ENCODE results near the gene ROR2. TPM values are rescaled to one million over a fixed set of nuclear protein-coding genes. Genes with fewer than 3 reads are reported as not detected.

The ROR2 gene
- total RNA-seq, 2 experiments from 2014 or later, result not detected

- H3K36me3 Mint-ChIP-seq (ENCODE audit: low read depth), result no peaks in the 10 kb centered on the region
- CTCF ChIA-PET, result no interaction called here
- H3K4me3 Mint-ChIP-seq, result no peak overlapping the region
- H3K27me3 Mint-ChIP-seq (ENCODE audit: low read depth), result peaks cover 10% of the 10 kb centered on the region
- no peaks in the 10 kb centered on the region for H3K4me1 Mint-ChIP-seq (ENCODE audit: low read depth)
- intact Hi-C loops (cut with micrococcal nuclease), result no loop called here
- no peak overlapping the region for H3K27ac Mint-ChIP-seq
- DNase-seq, result no peak
- no peaks in the 10 kb centered on the region for H3K9me3 Mint-ChIP-seq
These were observed 60.7 kb downstream of the ROR2 start for GRCh38 chr9:91889161-91889911.

- Mint-ChIP-seq H3K27me3 (ENCODE audit: low read depth) (peaks cover 10% of the 10 kb centered on the region), H3K4me1 (ENCODE audit: low read depth) (no peaks in the 10 kb centered on the region), H3K4me3 (no peak overlapping the region), H3K27ac (no peak overlapping the region), H3K36me3 (ENCODE audit: low read depth) (no peaks in the 10 kb centered on the region), H3K9me3 (no peaks in the 10 kb centered on the region)
- CTCF ChIA-PET, result no interaction called here
- intact Hi-C loops (cut with micrococcal nuclease), result no loop called here
- no peak for DNase-seq
These were observed 63.5 kb downstream of the ROR2 start for GRCh38 chr9:91886414-91887076.

- Mint-ChIP-seq H3K4me1 (ENCODE audit: low read depth) (no peaks in the 10 kb centered on the region), H3K36me3 (ENCODE audit: low read depth) (no peaks in the 10 kb centered on the region), H3K27me3 (ENCODE audit: low read depth) (peaks cover 10% of the 10 kb centered on the region), H3K9me3 (no peaks in the 10 kb centered on the region), H3K4me3 (no peak overlapping the region), H3K27ac (no peak overlapping the region)
- intact Hi-C loops (cut with micrococcal nuclease), result no loop called here
- DNase-seq, result no peak
- CTCF ChIA-PET, result no interaction called here
These were observed 64.1 kb downstream of the ROR2 start for GRCh38 chr9:91885746-91886413.

- Mint-ChIP-seq H3K36me3 (ENCODE audit: low read depth) (no peaks in the 10 kb centered on the region), H3K4me1 (ENCODE audit: low read depth) (no peaks in the 10 kb centered on the region), H3K4me3 (no peak overlapping the region), H3K9me3 (no peaks in the 10 kb centered on the region), H3K27ac (no peak overlapping the region), H3K27me3 (ENCODE audit: low read depth) (peaks cover 10% of the 10 kb centered on the region)
- no peak for DNase-seq
- CTCF ChIA-PET, result no interaction called here
- intact Hi-C loops (cut with micrococcal nuclease), result no loop called here
These were observed 65.0 kb downstream of the ROR2 start for GRCh38 chr9:91884696-91885687.

GRCh38 chr9:91884153-91884552, 65.9 kb downstream of the ROR2 start:
- Mint-ChIP-seq H3K4me1 (ENCODE audit: low read depth) (no peaks in the 10 kb centered on the region), H3K27me3 (ENCODE audit: low read depth) (peaks cover 10% of the 10 kb centered on the region), H3K9me3 (no peaks in the 10 kb centered on the region), H3K4me3 (no peak overlapping the region), H3K27ac (no peak overlapping the region), H3K36me3 (ENCODE audit: low read depth) (no peaks in the 10 kb centered on the region)
- CTCF ChIA-PET, result no interaction called here
- DNase-seq, result no peak
- intact Hi-C loops (cut with micrococcal nuclease), result no loop called here

GRCh38 chr9:91883503-91883902, 66.5 kb downstream of the ROR2 start:
- Mint-ChIP-seq H3K36me3 (ENCODE audit: low read depth) (no peaks in the 10 kb centered on the region), H3K9me3 (no peaks in the 10 kb centered on the region), H3K4me1 (ENCODE audit: low read depth) (no peaks in the 10 kb centered on the region), H3K27ac (no peak overlapping the region), H3K4me3 (no peak overlapping the region), H3K27me3 (ENCODE audit: low read depth) (peaks cover 7% of the 10 kb centered on the region)
- CTCF ChIA-PET, result no interaction called here
- intact Hi-C loops (cut with micrococcal nuclease), result no loop called here
- no peak for DNase-seq

GRCh38 chr9:91882627-91883026, 67.4 kb downstream of the ROR2 start:
- no peak overlapping the region for H3K4me3 Mint-ChIP-seq
- no peak overlapping the region for H3K27ac Mint-ChIP-seq
- H3K9me3 Mint-ChIP-seq, result no peaks in the 10 kb centered on the region
- no peaks in the 10 kb centered on the region for H3K4me1 Mint-ChIP-seq (ENCODE audit: low read depth)
- H3K27me3 Mint-ChIP-seq (ENCODE audit: low read depth), result peaks cover 2% of the 10 kb centered on the region
- CTCF ChIA-PET, result no interaction called here
- no peaks in the 10 kb centered on the region for H3K36me3 Mint-ChIP-seq (ENCODE audit: low read depth)
- intact Hi-C loops (cut with micrococcal nuclease), result no loop called here
- DNase-seq, result peak; percentile 23

GRCh38 chr9:91880378-91880972, 69.6 kb downstream of the ROR2 start:
- DNase-seq, result no peak
- H3K4me1 Mint-ChIP-seq (ENCODE audit: low read depth), result no peaks in the 10 kb centered on the region
- no peaks in the 10 kb centered on the region for H3K9me3 Mint-ChIP-seq
- intact Hi-C loops (cut with micrococcal nuclease), result no loop called here
- H3K4me3 Mint-ChIP-seq, result no peak overlapping the region
- H3K27ac Mint-ChIP-seq, result no peak overlapping the region
- CTCF ChIA-PET, result no interaction called here
- H3K36me3 Mint-ChIP-seq (ENCODE audit: low read depth), result no peaks in the 10 kb centered on the region
- H3K27me3 Mint-ChIP-seq (ENCODE audit: low read depth), result peaks cover 2% of the 10 kb centered on the region

- DNase-seq, result no peak
- H3K27me3 Mint-ChIP-seq (ENCODE audit: low read depth), result peaks cover 2% of the 10 kb centered on the region
- no peaks in the 10 kb centered on the region for H3K4me1 Mint-ChIP-seq (ENCODE audit: low read depth)
- intact Hi-C loops (cut with micrococcal nuclease), result no loop called here
- no peaks in the 10 kb centered on the region for H3K36me3 Mint-ChIP-seq (ENCODE audit: low read depth)
- H3K9me3 Mint-ChIP-seq, result no peaks in the 10 kb centered on the region
- H3K4me3 Mint-ChIP-seq, result no peak overlapping the region
- no peak overlapping the region for H3K27ac Mint-ChIP-seq
- CTCF ChIA-PET, result interaction anchor here (0.8 kb wide), 1 partner anchor 71 kb away, joined by 3 read pairs; the partner anchor contains the start of gene ROR2
These were observed 70.8 kb downstream of the ROR2 start for GRCh38 chr9:91879231-91879630.

GRCh38 chr9:91873637-91874051, 76.4 kb downstream of the ROR2 start:
- Mint-ChIP-seq H3K4me1 (ENCODE audit: low read depth) (no peaks in the 10 kb centered on the region), H3K4me3 (no peak overlapping the region), H3K36me3 (ENCODE audit: low read depth) (no peaks in the 10 kb centered on the region), H3K27me3 (ENCODE audit: low read depth) (peaks cover 5% of the 10 kb centered on the region), H3K9me3 (no peaks in the 10 kb centered on the region), H3K27ac (no peak overlapping the region)
- intact Hi-C loops (cut with micrococcal nuclease), result no loop called here
- DNase-seq, result no peak
- CTCF ChIA-PET, result no interaction called here

- DNase-seq, result no peak
- Mint-ChIP-seq H3K4me3 (no peak overlapping the region), H3K4me1 (ENCODE audit: low read depth) (peaks cover 2% of the 10 kb centered on the region), H3K27ac (no peak overlapping the region), H3K36me3 (ENCODE audit: low read depth) (no peaks in the 10 kb centered on the region), H3K9me3 (no peaks in the 10 kb centered on the region), H3K27me3 (ENCODE audit: low read depth) (peaks cover 13% of the 10 kb centered on the region)
- intact Hi-C loops (cut with micrococcal nuclease), result no loop called here
- CTCF ChIA-PET, result no interaction called here
These were observed 81.2 kb downstream of the ROR2 start for GRCh38 chr9:91868732-91869391.

All from activated naive CD4-positive, alpha-beta T cell treated with anti-CD3 and anti-CD28 coated beads for 36 hours (primary cell).